Stimulated activated CD8-positive, alpha-beta memory T cell treated with anti-CD3 and anti-CD28 coated beads, Interleukin-2, amount 100 ng/mL, for 1 hour (primary cell): ENCODE measurements around the gene OGFOD1.

Experiments used
- DNase-seq, 2 donors: peaks; one replicate each; pipeline ENCODE4 v3.0.0-alpha.2; 2020; ENCODE audit warnings: low read depth in 2 of 2

The OGFOD1 gene

GRCh38 chr16:56525236-56525635 is 73.9 kb downstream of the OGFOD1 start:
- DNase-seq = no peak
